OCI-LY7 (cell line): ENCODE results near the gene ACSS1. TPM values are rescaled to one million over a fixed set of nuclear protein-coding genes. Genes with fewer than 3 reads are reported as not detected.

Source experiments
- BruUV-seq: library from RNA; stranded (reverse); fragments of 400-500 nt; replicated peaks from 2 replicates; lab custom pipeline; 2021; lab: Mats Ljungman, UMichigan
- CTCF ChIA-PET: fragments of 300-600 bp; sonication (Branson Sonifier 250); formaldehyde crosslinking; loops from one replicate; lab custom pipeline; 2022; ENCODE audit warnings: antibody characterized with exemption; ENCODE audit not compliant: unreplicated experiment; lab: Charles Lee
- POLR2A ChIA-PET: fragments of 300-600 bp; sonication (Branson Sonifier 250); formaldehyde crosslinking; loops from one replicate; lab custom pipeline; 2022; ENCODE audit warnings: antibody characterized with exemption; lab: Charles Lee
- DNase-seq: peaks from one replicate; pipeline ENCODE4 v3.0.0-alpha.2; 2015; ENCODE audit warnings: low spot score
- H2AFZ ChIP-seq: fragments of 200-600 bp; sonication (generic), shearing (Covaris generic); 2 replicates; pipeline ENCODE4 v1.6.1; 2014; ENCODE audit warnings: mild to moderate bottlenecking, antibody characterized with exemption, low read length, moderate library complexity
- H3K27ac ChIP-seq: fragments of 200-600 bp; sonication (generic); 2 replicates; pipeline ENCODE4 v1.5.1; 2014; ENCODE audit warnings: mixed run types, low read depth, mild to moderate bottlenecking, moderate library complexity, low read length, inconsistent platforms; ENCODE audit not compliant: poor library complexity, severe bottlenecking
- H3K36me3 ChIP-seq: fragments of 200-600 bp; sonication (generic); 2 replicates; pipeline ENCODE4 v1.6.1; 2014; ENCODE audit warnings: mild to moderate bottlenecking, antibody characterized with exemption, low read length, moderate library complexity, mixed read lengths; ENCODE audit not compliant: insufficient read depth
- H3K4me1 ChIP-seq: fragments of 200-600 bp; sonication (generic); 2 replicates; pipeline ENCODE4 v1.5.1; 2014; ENCODE audit warnings: mild to moderate bottlenecking, low read length; ENCODE audit not compliant: insufficient read depth, poor library complexity, severe bottlenecking
- H3K4me2 ChIP-seq: fragments of 200-600 bp; sonication (generic); 2 replicates; pipeline ENCODE4 v1.6.1; 2014; ENCODE audit warnings: mild to moderate bottlenecking, low read length
- H3K4me3 ChIP-seq: fragments of 200-600 bp; sonication (generic); 2 replicates; pipeline ENCODE4 v1.5.1; 2014; ENCODE audit warnings: mild to moderate bottlenecking, low read depth, low read length; ENCODE audit not compliant: poor library complexity, severe bottlenecking
- H3K79me2 ChIP-seq: fragments of 200-600 bp; sonication (generic); 2 replicates; pipeline ENCODE4 v1.6.1; 2016; ENCODE audit warnings: low read depth, mild to moderate bottlenecking, low read length, moderate library complexity, mixed read lengths; ENCODE audit not compliant: insufficient read depth
- H3K9me2 ChIP-seq: fragments of 200-600 bp; sonication (generic); 2 replicates; pipeline ENCODE4 v1.6.1; 2016; ENCODE audit warnings: mild to moderate bottlenecking, low read length, mixed read lengths; ENCODE audit not compliant: insufficient read depth
- H3K9me3 ChIP-seq: fragments of 200-600 bp; sonication (generic); 2 replicates; pipeline ENCODE4 v1.6.1; 2014; ENCODE audit warnings: mild to moderate bottlenecking, mixed run types, low read length, mixed read lengths
- H4K20me1 ChIP-seq: fragments of 200-600 bp; sonication (generic); 2 replicates; pipeline ENCODE4 v1.6.1; 2014; ENCODE audit warnings: mild to moderate bottlenecking, antibody characterized with exemption, low read length, moderate library complexity, mixed read lengths; ENCODE audit not compliant: insufficient read depth
- EZH2phosphoT487 ChIP-seq: fragments of 200-600 bp; sonication (generic); IDR thresholded peaks from 2 replicates; pipeline ENCODE4 v1.6.1; 2018; ENCODE audit warnings: low read depth, borderline replicate concordance, mild to moderate bottlenecking, mixed run types, antibody characterized with exemption, low read length, moderate library complexity, mixed read lengths
- intact Hi-C: fragments of 100-400 bp; cut with micrococcal nuclease; formaldehyde crosslinking; loops from one replicate; pipeline ENCODE4 v1.10.0; 2022; ENCODE audit not compliant: unreplicated experiment
- total RNA-seq, 2 experiments: library from RNA; depleted of rRNA in 1 of 2; stranded (reverse); fragments of >200 nt in 1 of 2; shearing (Covaris generic) in 1 of 2; gene quantifications; 2 replicates each; pipeline ENCODE4 v1.2.3, GENCODE V29; 2014 to 2022
- TF ChIP-seq, protein P1 (sequence below): fragments of 200-600 bp; sonication (generic); conservative IDR thresholded peaks from 2 replicates; pipeline ENCODE4 v1.5.1; 2014; ENCODE audit warnings: mild to moderate bottlenecking, antibody characterized with exemption, low read length, moderate library complexity, mixed read lengths

ACSS1 gene
- total RNA-seq, 2 experiments from 2014 or later: 0.35 to 0.40 TPM

DNA sequence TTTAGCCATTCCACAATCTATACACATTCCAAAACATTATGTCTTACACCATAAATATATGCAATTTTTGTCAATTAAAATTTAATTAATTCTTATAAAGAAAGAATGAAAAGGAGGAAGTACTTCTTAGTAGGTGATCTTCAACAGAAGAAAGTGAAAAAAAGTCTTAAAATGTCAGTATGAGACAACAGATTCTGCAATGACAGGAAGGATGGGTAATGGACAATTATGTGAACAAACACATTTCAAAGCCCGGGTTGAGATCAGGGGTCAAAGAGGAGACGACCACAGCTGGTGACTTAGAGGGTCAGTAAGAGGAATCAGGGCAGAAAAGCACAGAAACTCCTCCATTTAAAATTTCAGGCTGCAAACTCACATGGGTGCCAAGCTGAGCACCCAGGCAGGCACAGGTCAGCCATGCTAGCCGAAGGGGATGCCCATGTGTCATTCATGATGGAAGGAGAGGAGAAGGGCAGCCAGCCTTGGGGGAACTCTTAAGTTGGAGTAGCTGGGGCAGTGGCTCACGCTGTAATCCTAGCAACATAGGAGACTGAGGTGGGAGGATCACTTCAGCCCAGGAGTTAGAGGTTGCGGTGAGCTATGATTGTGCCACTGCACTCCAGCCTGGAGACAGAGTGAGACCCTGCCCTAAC lies 13.0 kb upstream of the ACSS1 start:
- Histone ChIP-seq H3K4me1 (no peaks in the 10 kb centered on the region), H4K20me1 (no peaks in the 10 kb centered on the region), H3K27ac (no peak overlapping the region), H3K9me2 (no peaks in the 10 kb centered on the region), H3K9me3 (no peaks in the 10 kb centered on the region), H3K4me3 (no peak overlapping the region), H3K4me2 (no peak overlapping the region), H3K36me3 (no peaks in the 10 kb centered on the region), H3K79me2 (no peaks in the 10 kb centered on the region), H2AFZ (no peak overlapping the region)
- no peak for DNase-seq
- ChIA-PET POLR2A (no interaction called here), CTCF (no interaction called here)
- TF ChIP-seq, protein P1, sequence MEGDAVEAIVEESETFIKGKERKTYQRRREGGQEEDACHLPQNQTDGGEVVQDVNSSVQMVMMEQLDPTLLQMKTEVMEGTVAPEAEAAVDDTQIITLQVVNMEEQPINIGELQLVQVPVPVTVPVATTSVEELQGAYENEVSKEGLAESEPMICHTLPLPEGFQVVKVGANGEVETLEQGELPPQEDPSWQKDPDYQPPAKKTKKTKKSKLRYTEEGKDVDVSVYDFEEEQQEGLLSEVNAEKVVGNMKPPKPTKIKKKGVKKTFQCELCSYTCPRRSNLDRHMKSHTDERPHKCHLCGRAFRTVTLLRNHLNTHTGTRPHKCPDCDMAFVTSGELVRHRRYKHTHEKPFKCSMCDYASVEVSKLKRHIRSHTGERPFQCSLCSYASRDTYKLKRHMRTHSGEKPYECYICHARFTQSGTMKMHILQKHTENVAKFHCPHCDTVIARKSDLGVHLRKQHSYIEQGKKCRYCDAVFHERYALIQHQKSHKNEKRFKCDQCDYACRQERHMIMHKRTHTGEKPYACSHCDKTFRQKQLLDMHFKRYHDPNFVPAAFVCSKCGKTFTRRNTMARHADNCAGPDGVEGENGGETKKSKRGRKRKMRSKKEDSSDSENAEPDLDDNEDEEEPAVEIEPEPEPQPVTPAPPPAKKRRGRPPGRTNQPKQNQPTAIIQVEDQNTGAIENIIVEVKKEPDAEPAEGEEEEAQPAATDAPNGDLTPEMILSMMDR: no peak
- TF ChIP-seq EZH2phosphoT487: no peak
- no TSS peak for BruUV-seq
- intact Hi-C loops: no loop called here

- H3K4me2 ChIP-seq: no peak overlapping the region
- no peak overlapping the region for H3K27ac ChIP-seq
- no peaks in the 10 kb centered on the region for H3K79me2 ChIP-seq
- BruUV-seq: no TSS peak
- no peaks in the 10 kb centered on the region for H3K9me2 ChIP-seq
- DNase-seq: no peak
- ChIA-PET POLR2A (no interaction called here), CTCF (no interaction called here)
- H4K20me1 ChIP-seq: no peaks in the 10 kb centered on the region
- H3K36me3 ChIP-seq: no peaks in the 10 kb centered on the region
- no peaks in the 10 kb centered on the region for H3K9me3 ChIP-seq
- no peak overlapping the region for H2AFZ ChIP-seq
- TF ChIP-seq, protein P1: no peak
- no peak for TF ChIP-seq EZH2phosphoT487
- intact Hi-C loops: loop anchor here (10.0 kb wide), 2 partner anchors 107 to 227 kb away; no protein-coding TSS in a partner anchor
- no peak overlapping the region for H3K4me3 ChIP-seq
- H3K4me1 ChIP-seq: no peaks in the 10 kb centered on the region
Measured at GRCh38 chr20:25067102-25067987, 9.4 kb upstream of the ACSS1 start.

DNA sequence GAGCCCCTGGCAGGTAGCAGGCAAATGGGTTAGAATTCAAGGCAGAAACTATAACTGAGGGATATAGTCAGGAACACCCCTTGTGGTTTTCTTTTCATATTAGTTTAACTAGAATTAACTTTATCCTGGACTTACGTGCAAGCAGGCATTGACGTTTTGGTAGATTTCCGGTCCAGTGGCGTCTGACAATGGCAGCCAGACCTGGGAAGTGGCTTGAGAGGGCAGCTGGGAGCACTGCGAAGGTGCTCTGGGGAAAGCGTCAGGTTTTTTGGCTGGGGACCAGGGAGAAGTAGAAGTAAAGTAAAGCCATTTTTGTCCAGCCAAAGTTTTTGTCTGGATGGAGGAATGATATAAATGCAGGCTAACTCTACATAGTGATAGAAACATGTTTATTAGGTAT lies 8.4 kb upstream of the ACSS1 start:
- Histone ChIP-seq H3K79me2 (no peaks in the 10 kb centered on the region), H3K27ac (no peak overlapping the region), H3K4me3 (no peak overlapping the region), H4K20me1 (no peaks in the 10 kb centered on the region), H2AFZ (no peak overlapping the region), H3K4me1 (no peaks in the 10 kb centered on the region), H3K9me3 (no peaks in the 10 kb centered on the region), H3K36me3 (no peaks in the 10 kb centered on the region), H3K4me2 (no peak overlapping the region), H3K9me2 (no peaks in the 10 kb centered on the region)
- TF ChIP-seq EZH2phosphoT487: no peak
- TF ChIP-seq, protein P1: no peak
- DNase-seq: no peak
- ChIA-PET POLR2A (no interaction called here), CTCF (no interaction called here)
- BruUV-seq: no TSS peak
- intact Hi-C loops: loop anchor here (10.0 kb wide), 2 partner anchors 108 to 228 kb away; no protein-coding TSS in a partner anchor
